AG08395 (cell line): Measurements from ENCODE around the gene KIAA0319L.
"Not testable (repeated sequence)": the region's sequence is repeated elsewhere in the genome, so short reads cannot be mapped to it uniquely, and the experiment has no call there.

Experiments used
- DNase-seq: peaks from one replicate; pipeline ENCODE4 v3.0.0; 2012; ENCODE audit warnings: mixed read lengths, low spot score

Gene KIAA0319L

GRCh38 chr1:35557118-35557610 is at the start of gene KIAA0319L:
Gene KIAA0319L, minus strand, starts transcription at chr1:35557403. Its CDS starts 2,912 bp downstream, at chr1:35554491.
- DNase-seq = peak; percentile 92

GRCh38 chr1:35605867-35606182 is 48.6 kb upstream of the KIAA0319L start:
- peak; percentile 28 for DNase-seq

- no peak for DNase-seq
Observed at GRCh38 chr1:35605071-35605866, 48.1 kb upstream of the KIAA0319L start.

GRCh38 chr1:35603941-35604340 is 46.7 kb upstream of the KIAA0319L start:
- no peak for DNase-seq

- DNase-seq = no peak
Observed at GRCh38 chr1:35603468-35603867, 46.3 kb upstream of the KIAA0319L start.

- no peak for DNase-seq
Observed at GRCh38 chr1:35600593-35600992, 43.4 kb upstream of the KIAA0319L start.

- DNase-seq = no peak
Observed at GRCh38 chr1:35599411-35599810, 42.2 kb upstream of the KIAA0319L start.

- no peak for DNase-seq
Observed at GRCh38 chr1:35598895-35599294, 41.7 kb upstream of the KIAA0319L start.

- DNase-seq = no peak
Observed at GRCh38 chr1:35597870-35598269, 40.7 kb upstream of the KIAA0319L start.

GRCh38 chr1:35595684-35596083 is 38.5 kb upstream of the KIAA0319L start:
- no peak for DNase-seq

- DNase-seq = no peak
Observed at GRCh38 chr1:35594005-35594760, 37.0 kb upstream of the KIAA0319L start.

- no peak for DNase-seq
Observed at GRCh38 chr1:35592991-35593769, 36.0 kb upstream of the KIAA0319L start.

- no peak for DNase-seq
Observed at GRCh38 chr1:35591211-35591610, 34.0 kb upstream of the KIAA0319L start.

- no peak for DNase-seq
Observed at GRCh38 chr1:35590476-35591040, 33.4 kb upstream of the KIAA0319L start.

GRCh38 chr1:35589516-35590427 is 32.6 kb upstream of the KIAA0319L start:
- DNase-seq = no peak

GRCh38 chr1:35588197-35588910 is 31.2 kb upstream of the KIAA0319L start:
- DNase-seq = no peak

- no peak for DNase-seq
Observed at GRCh38 chr1:35587736-35588135, 30.5 kb upstream of the KIAA0319L start.

- no peak for DNase-seq
Observed at GRCh38 chr1:35586808-35587207, 29.6 kb upstream of the KIAA0319L start.

GRCh38 chr1:35585805-35586204 is 28.6 kb upstream of the KIAA0319L start:
- not testable (repeated sequence) for DNase-seq

GRCh38 chr1:35585281-35585680 is 28.1 kb upstream of the KIAA0319L start:
- DNase-seq = no peak
